AG04450 (cell line): ENCODE measurements around the gene GRK5. TPM values are rescaled to one million over a fixed set of nuclear protein-coding genes. Genes with fewer than 3 reads are reported as not detected.

Source experiments
- CTCF ChIA-PET: fragments of 300-600, 350-600 bp; formaldehyde crosslinking; extraction: SDS; loops from one replicate; lab custom pipeline; 2022; ENCODE audit warnings: antibody characterized with exemption, inconsistent platforms; lab: Charles Lee
- POLR2A ChIA-PET: fragments of 350-600 bp; formaldehyde crosslinking; extraction: SDS; loops from one replicate; lab custom pipeline; 2021; ENCODE audit warnings: antibody characterized with exemption, inconsistent platforms; lab: Yijun Ruan, JAX
- DNase-seq: peaks from one replicate; pipeline ENCODE4 v3.0.0-alpha.2; 2011; ENCODE audit warnings: low read depth, low spot score
- H3K27ac ChIP-seq: one replicate; pipeline ENCODE4 v1.5.1; 2012; ENCODE audit warnings: low read depth, low read length, control low read depth
- H3K27me3 ChIP-seq: one replicate; pipeline ENCODE4 v1.6.0; 2012; ENCODE audit warnings: low read length; ENCODE audit not compliant: control insufficient read depth, insufficient read depth
- H3K4me3 ChIP-seq: 2 replicates; pipeline ENCODE4 v1.5.1; 2011; ENCODE audit warnings: mild to moderate bottlenecking, low read depth, low read length, control low read depth
- H3K9me3 ChIP-seq: 2 replicates; pipeline ENCODE4 v1.5.1; 2012; ENCODE audit warnings: low read length; ENCODE audit not compliant: control insufficient read depth, insufficient read depth
- CTCF ChIP-seq: IDR thresholded peaks from 2 replicates; pipeline ENCODE4 v1.5.1; 2011; ENCODE audit warnings: low read depth, low read length, control low read depth, inconsistent platforms
- polyA plus RNA-seq: library from polyadenylated mRNA; depleted of rRNA; stranded (reverse); fragments of >200 nt; gene quantifications from 2 replicates; pipeline ENCODE4 v1.2.3, GENCODE V29; 2011

Gene GRK5
- polyA plus RNA-seq, 1 experiment, result 27.6 TPM

GRCh38 chr10:119394657-119395279 lies 187.4 kb downstream of the GRK5 start:
- POLR2A ChIA-PET, result no interaction called here
- CTCF ChIA-PET, result interaction anchor here (1.0 kb wide), 1 partner anchor 9 kb away, joined by 3 read pairs; no protein-coding TSS in a partner anchor

GRCh38 chr10:119395280-119396007 lies 188.1 kb downstream of the GRK5 start:
- Histone ChIP-seq H3K4me3 (no peak overlapping the region), H3K27me3 (no peaks in the 10 kb centered on the region), H3K27ac (no peak overlapping the region), H3K9me3 (no peaks in the 10 kb centered on the region; the same call in 1 of the 2 replicates)
- TF ChIP-seq CTCF, result no peak
- ChIA-PET POLR2A (no interaction called here), CTCF (interaction anchor here (0.5 to 1.0 kb wide), 2 partner anchors 10 to 185 kb away, joined by 3 read pairs; no protein-coding TSS in a partner anchor)
- no peak for DNase-seq

More at GRCh38 chr10:119394657-119395279, 187.4 kb downstream of the GRK5 start:
- no peak overlapping the region for H3K27ac ChIP-seq
- H3K4me3 ChIP-seq, result no peak overlapping the region
- no peak for DNase-seq
- H3K9me3 ChIP-seq, result no peaks in the 10 kb centered on the region; the same call in 1 of the 2 replicates
- no peak for TF ChIP-seq CTCF
- H3K27me3 ChIP-seq, result no peaks in the 10 kb centered on the region

- Histone ChIP-seq H3K27me3 (no peaks in the 10 kb centered on the region), H3K27ac (no peak overlapping the region), H3K4me3 (no peak overlapping the region), H3K9me3 (no peaks in the 10 kb centered on the region; the same call in 1 of the 2 replicates)
- CTCF ChIA-PET, result interaction anchor here (0.5 to 1.0 kb wide), 2 partner anchors 11 to 186 kb away, joined by 3 read pairs; no protein-coding TSS in a partner anchor
- TF ChIP-seq CTCF, result no peak
- POLR2A ChIA-PET, result no interaction called here
- DNase-seq, result no peak
Measured at GRCh38 chr10:119396008-119396708, 188.8 kb downstream of the GRK5 start.

GRCh38 chr10:119396709-119397071 lies 189.3 kb downstream of the GRK5 start:
- Histone ChIP-seq H3K27me3 (no peaks in the 10 kb centered on the region), H3K4me3 (no peak overlapping the region), H3K27ac (no peak overlapping the region), H3K9me3 (no peaks in the 10 kb centered on the region)
- TF ChIP-seq CTCF, result no peak
- no peak for DNase-seq
- ChIA-PET CTCF (no interaction called here), POLR2A (no interaction called here)
